H1 (cell line): ENCODE data around the gene REM2. TPM values are rescaled to one million over a fixed set of nuclear protein-coding genes. Genes with fewer than 3 reads are reported as not detected.

Experiments
- ATF3 ChIP-seq: IDR thresholded peaks from 2 replicates; pipeline ENCODE4 v1.6.1; 2011; ENCODE audit warnings: low read depth, mild to moderate bottlenecking, low read length; ENCODE audit not compliant: insufficient read depth
- BACH1 ChIP-seq: IDR thresholded peaks from 2 replicates; pipeline ENCODE4 v1.6.1; 2012; ENCODE audit warnings: low read length, improper control_type of control experiment
- CHD7 ChIP-seq: fragments of 300-600 bp; sonication (generic); IDR thresholded peaks from 2 replicates; pipeline ENCODE4 v1.7.1; 2012; ENCODE audit warnings: low read length, moderate library complexity, mild to moderate bottlenecking, inconsistent platforms; ENCODE audit not compliant: insufficient replicate concordance
- EGR1 ChIP-seq: IDR thresholded peaks from 2 replicates; pipeline ENCODE4 v1.6.1; 2011; ENCODE audit warnings: low read depth, low read length, borderline replicate concordance
- GTF2F1 ChIP-seq: IDR thresholded peaks from 2 replicates; pipeline ENCODE4 v1.6.1; 2012; ENCODE audit warnings: low read depth, low read length, improper control_type of control experiment, borderline replicate concordance
- MAFK ChIP-seq: IDR thresholded peaks from 2 replicates; pipeline ENCODE4 v1.6.1; 2012; ENCODE audit warnings: low read depth, mild to moderate bottlenecking, improper control_type of control experiment, low read length
- NRF1 ChIP-seq: IDR thresholded peaks from 2 replicates; pipeline ENCODE4 v1.6.1; 2011; ENCODE audit warnings: mild to moderate bottlenecking, low read depth, low read length, improper control_type of control experiment
- RNF2 ChIP-seq: fragments of 200-900, 300-1000 bp; sonication (generic); IDR thresholded peaks from 2 replicates; pipeline ENCODE4 v1.7.1; 2016; ENCODE audit warnings: borderline replicate concordance, low read depth, mild to moderate bottlenecking, antibody characterized with exemption, low read length; ENCODE audit not compliant: poor library complexity, severe bottlenecking; ENCODE audit errors: missing control alignments
- SP4 ChIP-seq: IDR thresholded peaks from 2 replicates; pipeline ENCODE4 v1.6.1; 2012; ENCODE audit warnings: low read length, inconsistent platforms
- polyA plus RNA-seq, 7 experiments: library from polyadenylated mRNA; depleted of rRNA in 3 of 7; stranded (reverse) in 5 of 7; unstranded in 2 of 7; fragments of >200 nt in 5 of 7; fragments of 200-250 nt in 2 of 7; gene quantifications; 1 replicate in 5 of 7; 2 replicates in 1 of 7; 4 replicates in 1 of 7; pipeline versions ENCODE4 v1.2.1 to v1.2.3, GENCODE V29; 2011 to 2013; ENCODE audit warnings: missing spikeins in 2 of 7, mixed read lengths in 2 of 7
- total RNA-seq: library from RNA; stranded (reverse); fragmentation: NEBNext Ultra II Directional; extraction: Animal tissue kit (Norgen Biotek cat#: 25700); gene quantifications from 2 replicates; pipeline ENCODE4 v1.2.1, GENCODE V29; 2021

REM2 gene
- total and polyA plus RNA-seq, 2 of the 8 experiments (the other 6 are each of a cell fraction or from before 2014, with no cell fraction given): 1.00 to 1.1 TPM

DNA sequence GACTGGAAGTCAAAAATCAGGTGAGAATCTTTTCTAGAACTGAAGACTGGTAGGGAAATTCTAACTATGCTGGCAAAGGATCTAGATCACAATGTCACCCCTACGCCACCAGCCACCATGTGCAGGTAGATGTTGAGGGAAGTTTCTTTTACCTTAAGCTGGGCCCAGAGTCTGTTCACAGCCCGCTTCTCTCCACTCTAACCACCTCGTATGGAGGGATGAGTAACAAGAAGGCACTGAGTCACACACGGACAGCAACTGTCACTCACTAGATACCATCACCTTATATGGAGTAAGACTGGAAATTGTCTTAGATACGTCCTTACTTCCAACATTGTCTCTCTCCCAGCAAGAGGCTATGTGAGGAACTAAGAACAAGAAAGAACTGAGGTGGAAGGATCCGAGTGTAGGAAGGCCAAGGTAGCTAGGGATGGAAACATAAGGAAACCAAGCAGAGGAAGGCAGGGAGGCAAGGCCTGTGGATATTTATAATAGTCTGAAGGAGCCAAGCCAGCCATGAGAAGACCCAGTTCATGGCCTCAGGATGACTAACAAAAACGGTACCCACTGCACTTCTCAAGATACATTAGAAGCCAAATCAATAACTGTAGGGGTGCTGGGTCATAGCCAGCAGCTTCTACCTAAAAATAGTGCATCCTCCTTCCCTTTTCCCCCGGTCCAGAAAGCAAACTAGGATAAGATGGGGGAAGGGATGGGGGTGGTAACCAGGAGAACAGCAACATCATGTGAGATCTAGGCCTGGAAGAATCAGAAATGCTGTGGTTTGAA, 15.5 kb downstream of the REM2 start (continued):
- TF ChIP-seq CHD7 (no peak), MAFK (no peak), EGR1 (no peak), ATF3 (no peak), NRF1 (no peak), RNF2 (no peak), GTF2F1 (no peak), SP4 (no peak), BACH1 (no peak)
